ENCODE results near the gene NEK1. TPM values are rescaled to one million over a fixed set of nuclear protein-coding genes. Genes with fewer than 3 reads are reported as not detected.
"Not testable (repeated sequence)": the region's sequence is repeated elsewhere in the genome, so short reads cannot be mapped to it uniquely, and the experiment has no call there.

The NEK1 gene
- polyA plus RNA-seq, 1 donor = 11.2 TPM

GRCh38 chr4:169452644-169453043, 159.7 kb downstream of the NEK1 start:
- not testable (repeated sequence) for H3K4me1 ChIP-seq (ENCODE audit: control insufficient read depth, insufficient read depth, low read length); H3K4me3 ChIP-seq (ENCODE audit: low read length); H3K27me3 ChIP-seq (ENCODE audit: control insufficient read depth, insufficient read depth, low read length); DNase-seq; H3K27ac ChIP-seq (ENCODE audit: low read length); H3K36me3 ChIP-seq (ENCODE audit: control insufficient read depth, insufficient read depth, low read length); H3K9me3 ChIP-seq (ENCODE audit: control insufficient read depth, low read depth, low read length)
- WGBS (ENCODE audit: insufficient coverage, low lambda C conversion rate) = no CpG with 5 or more reads among the region's 1 CpG

- not testable (repeated sequence) for H3K36me3 ChIP-seq (ENCODE audit: control insufficient read depth, insufficient read depth, low read length); H3K27me3 ChIP-seq (ENCODE audit: control insufficient read depth, insufficient read depth, low read length); H3K27ac ChIP-seq (ENCODE audit: low read length); DNase-seq; H3K4me3 ChIP-seq (ENCODE audit: low read length); H3K4me1 ChIP-seq (ENCODE audit: control insufficient read depth, insufficient read depth, low read length)
- 90% methylated on average over 2 of the region's 10 CpGs for WGBS (ENCODE audit: insufficient coverage, low lambda C conversion rate)
- peaks cover 16% of the 10 kb centered on the region for H3K9me3 ChIP-seq (ENCODE audit: control insufficient read depth, low read depth, low read length)
These were observed 163.4 kb downstream of the NEK1 start for GRCh38 chr4:169448935-169449334.

GRCh38 chr4:169446824-169447223, 165.6 kb downstream of the NEK1 start:
- peaks cover 26% of the 10 kb centered on the region for H3K9me3 ChIP-seq (ENCODE audit: control insufficient read depth, low read depth, low read length)
- H3K27me3 ChIP-seq (ENCODE audit: control insufficient read depth, insufficient read depth, low read length) = no peaks in the 10 kb centered on the region
- no peaks in the 10 kb centered on the region for H3K4me1 ChIP-seq (ENCODE audit: control insufficient read depth, insufficient read depth, low read length)
- DNase-seq = no peak
- no peak overlapping the region for H3K4me3 ChIP-seq (ENCODE audit: low read length)
- 96% methylated on average over 4 of the region's 4 CpGs for WGBS (ENCODE audit: insufficient coverage, low lambda C conversion rate)
- H3K27ac ChIP-seq (ENCODE audit: low read length) = no peak overlapping the region
- no peaks in the 10 kb centered on the region for H3K36me3 ChIP-seq (ENCODE audit: control insufficient read depth, insufficient read depth, low read length)

GRCh38 chr4:169443748-169444147, 168.6 kb downstream of the NEK1 start:
- Histone ChIP-seq H3K4me3 (ENCODE audit: low read length) (no peak overlapping the region), H3K27ac (ENCODE audit: low read length) (no peak overlapping the region), H3K9me3 (ENCODE audit: control insufficient read depth, low read depth, low read length) (peaks cover 23% of the 10 kb centered on the region), H3K36me3 (ENCODE audit: control insufficient read depth, insufficient read depth, low read length) (no peaks in the 10 kb centered on the region), H3K4me1 (ENCODE audit: control insufficient read depth, insufficient read depth, low read length) (peaks cover 8% of the 10 kb centered on the region), H3K27me3 (ENCODE audit: control insufficient read depth, insufficient read depth, low read length) (no peaks in the 10 kb centered on the region)
- WGBS (ENCODE audit: insufficient coverage, low lambda C conversion rate) = no CpG with 5 or more reads among the region's 1 CpG
- DNase-seq = no peak

- H3K9me3 ChIP-seq (ENCODE audit: control insufficient read depth, low read depth, low read length) = peaks cover 15% of the 10 kb centered on the region
- no peak for DNase-seq
- H3K4me1 ChIP-seq (ENCODE audit: control insufficient read depth, insufficient read depth, low read length) = peaks cover 17% of the 10 kb centered on the region
- WGBS (ENCODE audit: insufficient coverage, low lambda C conversion rate) = no CpG with 5 or more reads among the region's 3 CpGs
- no peaks in the 10 kb centered on the region for H3K36me3 ChIP-seq (ENCODE audit: control insufficient read depth, insufficient read depth, low read length)
- H3K27me3 ChIP-seq (ENCODE audit: control insufficient read depth, insufficient read depth, low read length) = no peaks in the 10 kb centered on the region
- no peak overlapping the region for H3K27ac ChIP-seq (ENCODE audit: low read length)
- no peak overlapping the region for H3K4me3 ChIP-seq (ENCODE audit: low read length)
These were observed 171.9 kb downstream of the NEK1 start for GRCh38 chr4:169440446-169440845.

GRCh38 chr4:169439244-169439643, 173.1 kb downstream of the NEK1 start:
- no peak for DNase-seq
- 86% methylated on average over 1 of the region's 1 CpG for WGBS (ENCODE audit: insufficient coverage, low lambda C conversion rate)
- H3K36me3 ChIP-seq (ENCODE audit: control insufficient read depth, insufficient read depth, low read length) = no peaks in the 10 kb centered on the region
- H3K9me3 ChIP-seq (ENCODE audit: control insufficient read depth, low read depth, low read length) = peaks cover 12% of the 10 kb centered on the region
- no peak overlapping the region for H3K4me3 ChIP-seq (ENCODE audit: low read length)
- H3K27me3 ChIP-seq (ENCODE audit: control insufficient read depth, insufficient read depth, low read length) = no peaks in the 10 kb centered on the region
- no peak overlapping the region for H3K27ac ChIP-seq (ENCODE audit: low read length)
- peaks cover 17% of the 10 kb centered on the region for H3K4me1 ChIP-seq (ENCODE audit: control insufficient read depth, insufficient read depth, low read length)

- no peaks in the 10 kb centered on the region for H3K36me3 ChIP-seq (ENCODE audit: control insufficient read depth, insufficient read depth, low read length)
- peaks cover 1% of the 10 kb centered on the region for H3K9me3 ChIP-seq (ENCODE audit: control insufficient read depth, low read depth, low read length)
- no peak overlapping the region for H3K4me3 ChIP-seq (ENCODE audit: low read length)
- H3K27ac ChIP-seq (ENCODE audit: low read length) = peak overlapping the region; percentile 17
- peak; percentile 63 to 84 for DNase-seq
- H3K4me1 ChIP-seq (ENCODE audit: control insufficient read depth, insufficient read depth, low read length) = peaks cover 17% of the 10 kb centered on the region
- 17% methylated on average over 1 of the region's 2 CpGs for WGBS (ENCODE audit: insufficient coverage, low lambda C conversion rate)
- H3K27me3 ChIP-seq (ENCODE audit: control insufficient read depth, insufficient read depth, low read length) = no peaks in the 10 kb centered on the region
These were observed 174.3 kb downstream of the NEK1 start for GRCh38 chr4:169438057-169438480.

- H3K36me3 ChIP-seq (ENCODE audit: control insufficient read depth, insufficient read depth, low read length) = no peaks in the 10 kb centered on the region
- no peak overlapping the region for H3K4me3 ChIP-seq (ENCODE audit: low read length)
- no peaks in the 10 kb centered on the region for H3K27me3 ChIP-seq (ENCODE audit: control insufficient read depth, insufficient read depth, low read length)
- H3K27ac ChIP-seq (ENCODE audit: low read length) = peak overlapping the region; percentile 17
- DNase-seq = no peak
- no peaks in the 10 kb centered on the region for H3K9me3 ChIP-seq (ENCODE audit: control insufficient read depth, low read depth, low read length)
- 40% methylated on average over 1 of the region's 7 CpGs for WGBS (ENCODE audit: insufficient coverage, low lambda C conversion rate)
- peaks cover 17% of the 10 kb centered on the region for H3K4me1 ChIP-seq (ENCODE audit: control insufficient read depth, insufficient read depth, low read length)
These were observed 174.9 kb downstream of the NEK1 start for GRCh38 chr4:169437299-169438047.

- Histone ChIP-seq H3K9me3 (ENCODE audit: control insufficient read depth, low read depth, low read length) (no peaks in the 10 kb centered on the region), H3K27me3 (ENCODE audit: control insufficient read depth, insufficient read depth, low read length) (no peaks in the 10 kb centered on the region), H3K36me3 (ENCODE audit: control insufficient read depth, insufficient read depth, low read length) (no peaks in the 10 kb centered on the region), H3K4me1 (ENCODE audit: control insufficient read depth, insufficient read depth, low read length) (peaks cover 17% of the 10 kb centered on the region), H3K27ac (ENCODE audit: low read length) (no peak overlapping the region), H3K4me3 (ENCODE audit: low read length) (no peak overlapping the region)
- DNase-seq = no peak
These were observed 175.6 kb downstream of the NEK1 start for GRCh38 chr4:169436734-169437133.

- Histone ChIP-seq H3K27me3 (ENCODE audit: control insufficient read depth, insufficient read depth, low read length) (no peaks in the 10 kb centered on the region), H3K4me3 (ENCODE audit: low read length) (no peak overlapping the region), H3K27ac (ENCODE audit: low read length) (no peak overlapping the region), H3K36me3 (ENCODE audit: control insufficient read depth, insufficient read depth, low read length) (peaks cover 4% of the 10 kb centered on the region), H3K4me1 (ENCODE audit: control insufficient read depth, insufficient read depth, low read length) (no peaks in the 10 kb centered on the region), H3K9me3 (ENCODE audit: control insufficient read depth, low read depth, low read length) (no peaks in the 10 kb centered on the region)
- 50% methylated on average over 2 of the region's 3 CpGs for WGBS (ENCODE audit: insufficient coverage, low lambda C conversion rate)
- no peak for DNase-seq
These were observed 184.0 kb downstream of the NEK1 start for GRCh38 chr4:169428376-169428775.

GRCh38 chr4:169427727-169428126, 184.7 kb downstream of the NEK1 start:
- H3K4me1 ChIP-seq (ENCODE audit: control insufficient read depth, insufficient read depth, low read length); DNase-seq; H3K36me3 ChIP-seq (ENCODE audit: control insufficient read depth, insufficient read depth, low read length); H3K27ac ChIP-seq (ENCODE audit: low read length); H3K27me3 ChIP-seq (ENCODE audit: control insufficient read depth, insufficient read depth, low read length); H3K9me3 ChIP-seq (ENCODE audit: control insufficient read depth, low read depth, low read length); H3K4me3 ChIP-seq (ENCODE audit: low read length): not testable (repeated sequence)
- no CpG with 5 or more reads among the region's 2 CpGs for WGBS (ENCODE audit: insufficient coverage, low lambda C conversion rate)
